OCI-LY7 (cell line): ENCODE results near the gene HIRIP3.

Experiments used
- CTCF ChIP-seq: fragments of 200-600 bp; sonication (generic); conservative IDR thresholded peaks from 2 replicates; pipeline ENCODE4 v1.5.1; 2014; ENCODE audit warnings: mild to moderate bottlenecking, antibody characterized with exemption, low read length, moderate library complexity, mixed read lengths
- EZH2phosphoT487 ChIP-seq: fragments of 200-600 bp; sonication (generic); IDR thresholded peaks from 2 replicates; pipeline ENCODE4 v1.6.1; 2018; ENCODE audit warnings: low read depth, borderline replicate concordance, mild to moderate bottlenecking, mixed run types, antibody characterized with exemption, low read length, moderate library complexity, mixed read lengths

- TF ChIP-seq CTCF (no peak), EZH2phosphoT487 (no peak)
Observed at GRCh38 chr16:29983420-29984136, 11.8 kb downstream of the HIRIP3 start.
